Measurements from ENCODE around the gene MICAL3.

GRCh38 chr22:17866127-17866526 lies 158.2 kb downstream of the MICAL3 start:
- TF ChIP-seq POLR2A (IDR thresholded peaks at IDR 0.05), result no peak
- TF ChIP-seq POLR2AphosphoS5 (IDR thresholded peaks at IDR 0.05), result no peak
- TF ChIP-seq, protein P1, sequence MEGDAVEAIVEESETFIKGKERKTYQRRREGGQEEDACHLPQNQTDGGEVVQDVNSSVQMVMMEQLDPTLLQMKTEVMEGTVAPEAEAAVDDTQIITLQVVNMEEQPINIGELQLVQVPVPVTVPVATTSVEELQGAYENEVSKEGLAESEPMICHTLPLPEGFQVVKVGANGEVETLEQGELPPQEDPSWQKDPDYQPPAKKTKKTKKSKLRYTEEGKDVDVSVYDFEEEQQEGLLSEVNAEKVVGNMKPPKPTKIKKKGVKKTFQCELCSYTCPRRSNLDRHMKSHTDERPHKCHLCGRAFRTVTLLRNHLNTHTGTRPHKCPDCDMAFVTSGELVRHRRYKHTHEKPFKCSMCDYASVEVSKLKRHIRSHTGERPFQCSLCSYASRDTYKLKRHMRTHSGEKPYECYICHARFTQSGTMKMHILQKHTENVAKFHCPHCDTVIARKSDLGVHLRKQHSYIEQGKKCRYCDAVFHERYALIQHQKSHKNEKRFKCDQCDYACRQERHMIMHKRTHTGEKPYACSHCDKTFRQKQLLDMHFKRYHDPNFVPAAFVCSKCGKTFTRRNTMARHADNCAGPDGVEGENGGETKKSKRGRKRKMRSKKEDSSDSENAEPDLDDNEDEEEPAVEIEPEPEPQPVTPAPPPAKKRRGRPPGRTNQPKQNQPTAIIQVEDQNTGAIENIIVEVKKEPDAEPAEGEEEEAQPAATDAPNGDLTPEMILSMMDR (IDR thresholded peaks at IDR 0.05), result no peak

All from suprapubic skin (tissue), 4 donors.